GM21447 (cell line): ENCODE measurements around the gene PARD3.
A peak's percentile ranks its signal among the peaks of the same experiment; 100 is the strongest.
"Not testable (repeated sequence)": the region's sequence is repeated elsewhere in the genome, so short reads cannot be mapped to it uniquely, and the experiment has no call there.

Experiments used
- ATAC-seq: cut with Tn5 transposase; IDR thresholded peaks from one replicate; pipeline ENCODE4 v1.9.1; 2021; ENCODE audit not compliant: unreplicated experiment

Gene PARD3

GRCh38 chr10:34745244-34745643, 69.9 kb downstream of the PARD3 start:
- ATAC-seq: no peak

GRCh38 chr10:34744590-34744989, 70.5 kb downstream of the PARD3 start:
- ATAC-seq: no peak

- no peak for ATAC-seq
These were observed 71.3 kb downstream of the PARD3 start for GRCh38 chr10:34743814-34744213.

GRCh38 chr10:34742456-34742855, 72.6 kb downstream of the PARD3 start:
- ATAC-seq: no peak

GRCh38 chr10:34741087-34741486, 74.0 kb downstream of the PARD3 start:
- not testable (repeated sequence) for ATAC-seq

- no peak for ATAC-seq
These were observed 74.8 kb downstream of the PARD3 start for GRCh38 chr10:34740321-34740720.

GRCh38 chr10:34739915-34740314, 75.2 kb downstream of the PARD3 start:
- ATAC-seq: no peak

GRCh38 chr10:34737772-34738169, 77.3 kb downstream of the PARD3 start:
- no peak for ATAC-seq

GRCh38 chr10:34736976-34737771, 77.9 kb downstream of the PARD3 start:
- ATAC-seq: no peak

- ATAC-seq: no peak
These were observed 80.2 kb downstream of the PARD3 start for GRCh38 chr10:34734918-34735317.

- ATAC-seq: no peak
These were observed 82.2 kb downstream of the PARD3 start for GRCh38 chr10:34732926-34733325.

GRCh38 chr10:34731885-34732701, 83.0 kb downstream of the PARD3 start:
- no peak for ATAC-seq

- ATAC-seq: no peak
These were observed 83.9 kb downstream of the PARD3 start for GRCh38 chr10:34731213-34731612.

- ATAC-seq: no peak
These were observed 84.4 kb downstream of the PARD3 start for GRCh38 chr10:34730726-34731125.

- no peak for ATAC-seq
These were observed 85.5 kb downstream of the PARD3 start for GRCh38 chr10:34729619-34730018.

GRCh38 chr10:34728361-34728760, 86.7 kb downstream of the PARD3 start:
- no peak for ATAC-seq

GRCh38 chr10:34727595-34728033, 87.5 kb downstream of the PARD3 start:
- no peak for ATAC-seq

GRCh38 chr10:34726862-34727261, 88.2 kb downstream of the PARD3 start:
- ATAC-seq: no peak

- ATAC-seq: peak; percentile 65
These were observed 91.3 kb downstream of the PARD3 start for GRCh38 chr10:34723750-34724149.

- ATAC-seq: no peak
These were observed 92.7 kb downstream of the PARD3 start for GRCh38 chr10:34722404-34722803.

- no peak for ATAC-seq
These were observed 93.8 kb downstream of the PARD3 start for GRCh38 chr10:34721208-34721840.

GRCh38 chr10:34719746-34720145, 95.3 kb downstream of the PARD3 start:
- ATAC-seq: no peak
